ENCODE results near the gene NASP.

Gene NASP

DNA sequence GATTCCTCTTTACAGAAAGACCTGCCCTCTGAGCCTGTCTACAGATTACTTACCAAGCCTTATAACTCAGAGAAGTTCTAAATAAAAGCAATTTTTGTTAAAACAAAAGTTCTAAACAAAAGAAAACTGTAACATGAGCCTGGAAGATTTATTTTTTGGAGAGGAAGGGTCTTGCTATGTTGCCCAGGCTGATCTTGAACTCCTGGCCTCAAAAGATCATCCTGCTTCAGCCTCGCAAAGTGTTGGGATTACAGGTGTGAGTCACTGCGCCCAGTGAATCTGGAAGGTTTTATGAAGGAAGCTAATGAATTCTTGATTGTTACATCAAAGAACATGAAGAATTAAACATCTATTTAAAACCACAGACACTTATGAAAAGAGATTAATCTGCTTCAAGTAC lies 75.4 kb downstream of the NASP start:
- no peak for DNase-seq (ENCODE audit: low read depth, low spot score)
- no peak overlapping the region for H3K27ac ChIP-seq

DNA sequence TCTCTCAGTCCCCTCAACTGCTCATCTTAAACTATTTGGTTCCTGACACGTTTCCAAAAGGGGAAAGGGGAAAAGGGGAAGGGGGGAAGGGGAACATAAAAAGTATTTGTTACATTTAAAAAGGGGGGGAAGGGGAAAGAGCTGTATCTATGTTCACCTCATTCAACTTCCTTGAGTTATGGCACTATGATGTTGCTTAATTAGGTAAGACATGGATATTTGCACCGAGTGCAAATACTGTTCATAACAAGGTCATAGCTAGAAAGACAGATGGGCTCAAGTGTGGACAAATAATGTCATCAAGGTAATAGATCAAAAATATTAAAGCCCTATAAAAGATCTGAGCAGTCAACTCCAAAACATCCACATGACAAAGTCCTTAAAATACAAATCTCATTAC lies 76.5 kb downstream of the NASP start:
- H3K27ac ChIP-seq = no peak overlapping the region
- no peak for DNase-seq (ENCODE audit: low read depth, low spot score)

DNA sequence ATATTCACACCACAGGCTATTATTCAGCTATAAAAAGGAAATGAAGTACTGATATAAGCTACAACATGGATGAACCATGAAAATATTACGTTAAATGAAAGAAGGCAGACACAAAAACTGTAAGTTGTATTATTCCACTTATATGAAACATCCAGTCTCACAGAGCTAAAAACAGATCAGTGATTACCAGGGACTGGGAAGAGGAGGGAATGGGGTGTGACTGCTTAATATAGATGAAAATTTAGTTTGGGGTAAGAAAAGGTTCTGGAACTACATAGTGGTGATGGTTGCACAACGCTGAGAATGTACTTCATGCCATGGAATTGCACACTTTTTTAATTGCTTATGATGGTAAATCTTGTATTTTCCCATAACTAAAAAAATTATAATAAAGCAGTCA lies 83.0 kb downstream of the NASP start:
- H3K27ac ChIP-seq = no peak overlapping the region
- DNase-seq (ENCODE audit: low read depth, low spot score) = no peak

DNA sequence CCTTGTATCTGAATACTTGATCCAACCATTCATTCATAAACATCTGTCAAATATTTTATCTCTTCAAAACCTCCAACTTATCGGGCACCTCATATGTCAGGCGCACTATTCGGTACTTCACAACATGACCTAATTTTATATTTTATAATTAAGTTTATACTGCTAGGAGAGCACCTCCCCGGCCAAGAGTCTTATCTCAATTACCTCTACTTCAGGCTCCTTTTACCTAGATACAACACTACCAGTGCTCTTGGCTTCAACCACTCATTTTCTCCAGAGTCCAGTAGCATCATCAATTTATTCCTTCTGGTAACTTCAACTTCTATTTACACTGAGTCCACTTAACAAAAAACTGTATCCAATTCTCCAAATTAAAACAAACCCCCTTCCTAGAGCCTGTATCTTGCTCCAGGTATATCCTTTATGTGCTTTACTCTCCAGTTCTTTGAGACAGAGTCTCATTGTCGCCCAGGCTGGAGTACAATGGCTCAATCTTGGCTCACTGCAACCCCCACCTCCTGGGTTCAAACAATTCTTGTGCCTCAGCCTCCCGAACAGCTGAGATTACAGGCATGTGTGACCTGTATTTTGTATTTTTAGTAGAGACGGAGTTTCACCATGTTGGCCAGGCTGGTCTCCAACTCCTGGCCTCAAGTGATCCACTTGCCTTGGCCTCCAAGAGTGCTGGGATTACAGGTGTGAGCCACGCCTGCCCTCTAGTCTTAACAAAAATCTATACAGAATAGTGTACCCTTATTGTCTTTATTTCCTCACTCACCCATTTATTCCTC lies 83.7 kb downstream of the NASP start:
- H3K27ac ChIP-seq = no peak overlapping the region
- no peak for DNase-seq (ENCODE audit: low read depth, low spot score)
